Activated CD8-positive, alpha-beta memory T cell treated with anti-CD3 and anti-CD28 coated beads for 1 hour (primary cell): ENCODE data around the gene BCAS3.
A peak's percentile ranks its signal among the peaks of the same experiment; 100 is the strongest.

ENCODE experiments used
- DNase-seq, 2 donors: peaks; one replicate each; pipeline ENCODE4 v3.0.0-alpha.2; 2020; ENCODE audit warnings: low read depth in 1 of 2; ENCODE audit errors: extremely low read depth in 1 of 2

Gene BCAS3

DNA sequence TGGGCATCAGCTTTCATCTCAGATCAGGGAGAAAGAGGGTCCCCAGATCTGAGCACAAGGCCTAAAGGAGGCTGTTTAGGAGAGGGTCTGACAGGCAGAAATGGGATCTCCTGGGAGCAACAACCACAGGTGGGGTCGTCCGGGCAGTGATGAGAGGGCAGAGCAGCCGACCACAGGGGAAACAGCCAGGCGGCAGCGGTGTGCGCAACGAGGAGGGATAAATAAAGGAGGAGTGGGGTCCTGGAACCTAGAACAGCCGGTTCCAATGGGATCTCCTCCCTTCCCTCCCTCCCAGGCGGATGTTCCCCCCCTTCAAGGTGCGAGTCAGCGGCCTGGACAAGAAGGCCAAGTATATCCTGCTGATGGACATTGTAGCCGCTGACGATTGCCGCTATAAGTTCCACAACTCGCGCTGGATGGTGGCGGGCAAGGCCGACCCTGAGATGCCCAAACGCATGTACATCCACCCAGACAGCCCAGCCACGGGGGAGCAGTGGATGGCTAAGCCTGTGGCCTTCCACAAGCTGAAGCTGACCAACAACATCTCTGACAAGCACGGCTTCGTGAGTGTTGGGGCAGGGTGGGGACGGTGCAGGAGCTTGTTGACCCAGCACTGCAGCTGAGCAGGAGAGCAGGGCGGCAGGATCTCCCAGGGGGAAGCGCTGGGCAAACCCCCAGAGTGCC, 723.9 kb downstream of the BCAS3 start:
- DNase-seq: no peak

DNA sequence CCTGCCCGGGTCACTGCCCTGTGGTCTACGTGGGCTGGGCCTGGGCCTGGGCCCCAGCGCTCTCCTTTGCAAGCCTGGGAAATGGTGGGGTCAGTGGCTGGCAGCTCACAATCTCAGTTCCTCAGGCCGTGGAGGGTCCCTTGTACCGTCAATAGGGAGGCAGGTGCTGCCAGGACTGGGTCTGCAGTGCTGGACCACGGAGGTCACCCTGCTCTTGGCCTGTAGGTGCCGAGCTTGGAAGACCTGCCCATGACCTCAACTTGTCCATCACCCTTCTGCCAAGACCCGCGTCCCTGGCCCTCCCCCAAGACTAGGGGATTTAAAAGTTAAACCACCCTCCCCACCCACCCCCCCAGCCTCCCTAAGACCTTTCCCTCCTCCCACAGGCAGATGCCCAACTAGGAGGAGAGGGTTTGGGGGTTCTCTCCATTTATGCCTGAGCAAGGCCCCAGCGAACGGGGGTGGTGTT, 724.5 kb downstream of the BCAS3 start:
- DNase-seq: no peak

GRCh38 chr17:61402978-61403800, 725.5 kb downstream of the BCAS3 start:
- no peak for DNase-seq

DNA sequence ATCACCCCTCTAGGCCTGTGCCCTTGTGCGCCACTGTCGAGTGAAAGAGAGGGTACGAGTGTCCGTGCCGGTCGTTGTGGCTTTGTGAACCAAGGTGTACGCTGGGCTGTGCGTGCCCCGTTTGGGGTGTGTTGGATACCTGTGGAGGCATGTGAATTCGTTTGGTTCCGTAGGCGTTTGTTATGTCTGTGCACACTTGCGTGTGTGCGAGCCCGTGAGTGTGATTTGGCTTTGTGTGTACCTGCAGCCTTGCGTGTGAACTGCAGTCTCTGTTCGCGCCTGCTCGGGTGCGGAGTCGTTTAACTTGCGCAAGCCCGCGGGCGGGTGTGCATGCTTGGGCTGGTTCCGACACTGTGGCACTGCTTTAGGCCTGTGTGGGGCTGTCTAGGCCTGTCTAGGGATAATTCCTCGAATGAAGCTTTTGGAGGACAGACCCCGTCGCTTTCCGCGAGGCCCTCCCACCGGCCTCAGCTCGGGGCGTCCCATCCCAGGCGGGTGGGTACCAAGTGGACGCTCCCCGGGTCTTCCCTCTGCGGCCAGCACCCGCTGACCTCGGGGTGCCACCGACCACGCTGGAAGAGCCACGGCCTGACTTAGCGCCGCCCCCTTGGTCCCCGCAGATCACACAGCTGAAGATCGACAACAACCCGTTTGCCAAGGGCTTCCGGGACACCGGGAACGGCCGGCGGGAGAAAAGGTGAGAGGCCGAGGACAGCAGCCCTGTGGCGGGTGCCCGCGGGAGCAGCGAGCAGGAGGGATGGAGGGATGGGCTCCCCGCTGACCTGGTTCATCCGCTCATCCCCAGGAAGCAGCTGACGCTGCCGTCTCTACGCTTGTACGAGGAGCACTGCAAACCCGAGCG, 726.4 kb downstream of the BCAS3 start:
- DNase-seq: no peak

DNA sequence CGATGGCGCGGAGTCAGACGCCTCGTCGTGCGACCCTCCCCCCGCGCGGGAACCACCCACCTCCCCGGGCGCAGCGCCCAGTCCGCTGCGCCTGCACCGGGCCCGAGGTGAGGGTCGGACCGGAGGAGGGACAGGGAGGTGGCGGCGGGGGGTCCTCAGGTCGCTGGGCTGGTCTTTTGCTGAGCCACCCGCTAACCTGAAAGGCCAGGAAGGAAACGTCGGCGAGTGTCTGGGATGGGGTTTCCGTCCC, 726.9 kb downstream of the BCAS3 start:
- DNase-seq: no peak

GRCh38 chr17:61404913-61405685, 727.4 kb downstream of the BCAS3 start:
- DNase-seq: no peak

DNA sequence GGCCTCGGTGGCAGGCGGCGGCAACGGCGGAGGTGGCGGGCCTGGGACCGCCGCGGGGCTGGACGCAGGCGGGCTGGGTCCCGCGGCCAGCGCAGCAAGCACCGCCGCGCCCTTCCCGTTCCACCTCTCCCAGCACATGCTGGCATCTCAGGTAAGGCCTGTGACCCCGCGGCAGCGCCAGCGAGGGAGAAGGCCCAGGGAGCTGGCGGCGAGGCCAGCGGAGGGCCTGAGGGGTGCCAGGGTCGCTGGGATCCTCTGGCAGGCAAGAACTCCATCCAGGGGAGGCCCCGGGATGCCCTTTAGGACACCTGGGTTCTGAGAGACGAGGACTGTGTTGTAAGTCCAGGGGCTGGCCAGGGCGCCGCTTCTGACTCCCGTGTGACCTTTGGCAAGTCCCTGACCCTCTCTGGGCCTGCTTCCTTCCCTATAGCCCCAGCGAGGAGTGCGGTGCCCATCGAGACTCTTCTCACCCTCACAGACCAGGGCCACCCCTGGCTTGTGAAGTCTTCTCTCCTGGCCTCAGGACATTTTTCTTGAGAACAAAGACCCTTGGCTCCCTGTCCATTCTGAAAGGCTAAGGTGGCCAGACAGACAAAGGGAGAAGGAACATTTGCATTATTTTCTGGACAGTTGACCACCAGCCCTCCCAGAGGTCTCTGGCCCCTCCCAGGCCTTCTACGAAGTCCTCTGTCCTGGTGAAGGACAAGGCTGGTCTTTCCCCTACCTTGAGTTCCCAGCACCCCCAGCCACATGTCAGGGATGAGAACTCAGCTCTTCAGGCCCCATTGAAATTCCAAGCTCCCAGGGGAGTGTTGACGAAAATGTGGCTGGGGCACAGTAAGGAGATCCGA, 728.3 kb downstream of the BCAS3 start:
- DNase-seq: no peak

- DNase-seq: no peak
Observed at GRCh38 chr17:61406537-61406845, 728.8 kb downstream of the BCAS3 start.

DNA sequence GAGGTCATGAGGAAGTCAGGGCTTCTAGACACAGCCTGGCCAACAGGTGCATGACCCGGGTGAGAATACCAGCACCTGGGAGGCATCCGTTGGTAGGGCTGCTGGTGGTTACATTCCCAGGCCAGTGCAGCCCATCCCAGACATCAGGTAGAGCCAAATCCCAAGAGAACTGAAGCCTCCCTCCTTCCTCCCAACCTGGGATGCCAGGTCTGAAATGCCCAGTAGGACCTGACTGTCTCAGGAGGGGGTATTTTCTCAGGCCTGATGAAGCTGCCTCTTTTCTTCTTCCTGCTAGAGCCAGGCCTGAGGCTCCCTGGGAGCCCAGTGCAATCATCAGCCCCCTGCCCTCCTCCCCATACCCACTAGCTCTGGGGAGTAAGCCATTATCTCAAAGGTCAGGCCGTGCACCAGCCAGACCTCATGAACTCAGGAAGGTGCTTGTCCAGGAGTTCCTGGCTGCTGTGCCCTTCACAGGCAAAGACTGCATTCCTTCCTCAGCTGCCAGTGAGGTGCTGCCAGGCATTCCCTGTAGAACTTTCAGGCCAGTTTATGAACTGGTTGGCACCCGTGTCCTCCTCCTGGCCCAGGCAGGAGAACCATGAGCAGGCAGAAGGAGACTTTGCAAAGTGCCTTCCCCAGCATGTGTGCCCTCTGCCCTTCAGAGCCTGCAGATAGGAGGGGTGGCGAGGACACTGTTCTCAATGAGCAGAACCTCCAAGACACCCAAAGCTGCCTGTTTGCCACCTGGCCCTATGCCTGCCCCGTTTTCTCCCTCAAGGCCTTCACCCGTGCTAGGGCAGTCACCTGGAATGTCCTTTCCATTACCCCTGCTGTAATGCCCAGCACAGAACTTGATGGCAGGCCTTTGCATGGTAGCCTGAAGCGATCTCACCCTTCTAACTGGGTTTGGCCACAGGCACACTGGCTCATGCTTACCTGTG, 729.6 kb downstream of the BCAS3 start:
- no peak for DNase-seq

DNA sequence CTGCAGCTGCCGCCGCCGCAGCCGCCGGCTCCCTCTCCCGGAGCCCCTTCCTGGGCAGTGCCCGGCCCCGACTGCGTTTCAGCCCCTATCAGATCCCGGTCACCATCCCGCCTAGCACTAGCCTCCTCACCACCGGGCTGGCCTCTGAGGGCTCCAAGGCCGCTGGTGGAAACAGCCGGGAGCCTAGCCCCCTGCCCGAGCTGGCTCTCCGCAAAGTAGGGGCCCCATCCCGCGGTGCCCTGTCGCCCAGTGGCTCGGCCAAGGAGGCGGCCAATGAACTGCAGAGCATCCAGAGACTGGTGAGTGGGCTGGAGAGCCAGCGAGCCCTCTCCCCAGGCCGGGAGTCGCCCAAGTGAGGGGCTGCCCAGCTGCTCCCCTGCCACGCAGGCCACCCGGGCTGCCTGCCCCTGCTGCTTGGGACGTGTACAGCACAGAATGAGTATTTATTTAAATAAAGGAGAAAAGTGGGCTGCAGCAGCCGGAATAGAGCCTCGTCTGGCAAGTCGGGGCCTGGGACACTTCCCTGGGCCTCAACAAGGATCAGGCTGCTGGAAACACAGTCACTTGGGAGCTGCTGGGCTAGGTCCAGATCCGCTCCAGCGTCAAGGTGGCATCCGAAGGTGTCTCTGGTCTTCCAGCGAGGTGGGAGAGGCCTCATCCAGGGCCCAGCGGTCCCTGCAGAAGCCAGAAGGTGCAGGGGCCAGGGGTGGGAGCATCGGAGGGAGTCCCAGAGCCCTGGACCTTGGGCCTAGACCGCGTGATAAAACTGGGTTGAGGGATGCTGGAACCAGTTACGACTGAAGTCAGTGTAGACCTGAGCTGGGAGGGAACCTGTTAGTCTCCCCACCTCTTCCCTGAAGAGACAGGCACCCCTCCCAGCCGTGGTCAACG, 730.7 kb downstream of the BCAS3 start:
- no peak for DNase-seq

- no peak for DNase-seq
Observed at GRCh38 chr17:61409301-61410112, 731.9 kb downstream of the BCAS3 start.

- peak; percentile 49 to 70 for DNase-seq
Observed at GRCh38 chr17:61410141-61411010, 732.7 kb downstream of the BCAS3 start.

DNA sequence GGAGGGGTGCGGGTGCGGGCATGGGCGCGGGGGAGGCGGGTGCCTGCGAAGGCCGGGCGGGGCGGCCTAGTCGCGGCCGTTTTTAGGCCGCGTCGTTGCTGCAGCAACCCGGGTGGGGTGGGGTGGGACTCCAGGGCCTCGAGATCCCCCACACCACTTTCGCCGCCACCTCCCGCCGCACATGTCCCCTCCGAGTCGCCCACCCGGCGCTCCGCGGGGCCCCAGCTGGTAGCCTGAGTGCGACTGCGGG, 733.3 kb downstream of the BCAS3 start:
- no peak for DNase-seq

- DNase-seq: no peak
Observed at GRCh38 chr17:61411261-61412142, 733.9 kb downstream of the BCAS3 start.

DNA sequence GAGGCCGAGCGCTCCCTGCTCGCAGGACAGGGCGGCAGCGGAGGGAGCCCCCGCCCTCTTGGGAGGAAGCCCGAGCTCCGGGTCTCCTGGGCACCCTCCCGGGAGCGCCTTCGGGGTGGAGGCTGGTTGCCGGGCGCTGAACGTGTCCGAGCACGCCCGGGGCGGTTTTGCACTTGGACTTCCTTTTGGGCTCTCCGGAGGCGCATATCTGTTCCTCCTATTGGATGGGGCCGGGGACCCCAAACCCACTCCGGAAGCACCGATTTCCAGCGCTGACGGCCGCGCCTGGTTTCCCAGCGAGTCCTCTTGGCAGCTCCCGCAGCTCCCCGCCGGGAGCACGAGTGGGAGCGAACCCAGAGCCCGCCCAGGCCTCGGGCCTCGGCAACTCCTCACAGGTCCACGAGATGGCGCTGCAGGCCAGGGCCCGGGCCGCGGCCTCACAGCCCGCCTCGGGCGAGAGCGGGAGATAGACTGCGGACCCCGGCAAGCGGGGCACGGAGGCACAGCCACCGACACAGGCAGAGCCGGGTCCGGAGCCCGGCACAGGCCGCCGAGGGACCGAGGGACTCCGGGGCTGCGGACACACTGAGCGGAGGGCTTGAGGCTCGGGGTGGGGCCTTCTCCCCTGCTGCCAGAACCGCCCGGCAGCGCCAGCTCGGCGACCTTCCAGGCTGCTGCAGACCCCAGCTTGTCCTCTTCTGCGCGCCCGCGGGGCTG, 734.6 kb downstream of the BCAS3 start:
- DNase-seq: peak; percentile 35 to 69
